ENCODE results near the gene IGFBP3.

- no peak for TF ChIP-seq RAD21 (conservative IDR thresholded peaks at IDR 0.05)
- TF ChIP-seq EP300 (conservative IDR thresholded peaks at IDR 0.05; ENCODE audit: poor library complexity, severe bottlenecking): no peak
- TF ChIP-seq POLR2AphosphoS5 (IDR thresholded peaks at IDR 0.05): no peak
- no peak for TF ChIP-seq EZH2 (IDR thresholded peaks at IDR 0.05; ENCODE audit: borderline replicate concordance, insufficient read depth, low read length, poor library complexity, severe bottlenecking)
- TF ChIP-seq TAF1 (IDR thresholded peaks at IDR 0.05; ENCODE audit: low read depth): no peak
- no peak for TF ChIP-seq CTCF (IDR thresholded peaks at IDR 0.05; ENCODE audit: poor library complexity, severe bottlenecking)
Observed at GRCh38 chr7:45869426-45869825, 51.6 kb downstream of the IGFBP3 start.
